Breast epithelium (tissue), 4 donors: Measurements from ENCODE around the gene KCNC1. TPM values are rescaled to one million over a fixed set of nuclear protein-coding genes. Genes with fewer than 3 reads are reported as not detected.

Source experiments
- DNase-seq, 2 donors: peaks; one replicate each; pipeline ENCODE4 v3.0.0-alpha.2; 2019; ENCODE audit warnings: low spot score in 2 of 2
- H3K27ac ChIP-seq, 2 donors: fragments of 200-600 bp; sonication (generic) in 1 of 2; one replicate each; pipeline ENCODE4 v1.5.1; 2016 to 2019; ENCODE audit warnings: mild to moderate bottlenecking in 1 of 2
- H3K27me3 ChIP-seq, 2 donors: fragments of 200-600 bp; sonication (generic) in 1 of 2; one replicate each; pipeline versions ENCODE4 v1.5.1 to v1.6.0; 2017 to 2019; ENCODE audit warnings: control low read depth in 1 of 2, mild to moderate bottlenecking in 1 of 2
- H3K36me3 ChIP-seq: fragments of 200-600 bp; one replicate; pipeline ENCODE4 v1.5.1; 2019
- H3K4me1 ChIP-seq, 2 donors: fragments of 200-600 bp; sonication (generic); one replicate each; pipeline ENCODE4 v1.5.1; 2016 to 2019; ENCODE audit warnings: control low read depth in 1 of 2
- H3K4me3 ChIP-seq, 3 donors: fragments of 200-600 bp; sonication (generic); 1 replicate in 2 of 3; 2 replicates in 1 of 3; pipeline ENCODE4 v1.5.1; 2016 to 2019; ENCODE audit warnings: mild to moderate bottlenecking in 3 of 3, moderate library complexity in 2 of 3
- H3K9me3 ChIP-seq, 2 donors: fragments of 200-600 bp; sonication (generic) in 1 of 2; one replicate each; pipeline ENCODE4 v1.5.1; 2016 to 2019; ENCODE audit warnings: control low read depth in 1 of 2
- CTCF ChIP-seq, 3 donors: fragments of 450-650 bp; IDR thresholded peaks; one replicate each; pipeline ENCODE4 v1.5.1; 2016 to 2017; ENCODE audit warnings: antibody characterized with exemption in 3 of 3, mild to moderate bottlenecking in 3 of 3, moderate library complexity in 3 of 3
- POLR2A ChIP-seq: fragments of 450-650 bp; IDR thresholded peaks from one replicate; pipeline ENCODE4 v1.6.1; 2016; ENCODE audit warnings: antibody characterized with exemption, mild to moderate bottlenecking, moderate library complexity
- POLR2AphosphoS5 ChIP-seq, 3 donors: sonication (generic); formaldehyde crosslinking; IDR thresholded peaks; one replicate each; pipeline ENCODE4 v1.6.1; 2017; ENCODE audit warnings: antibody characterized with exemption in 3 of 3
- intact Hi-C: fragments of 100-400 bp; cut with DNase I; formaldehyde crosslinking; loops from one replicate; pipeline ENCODE4 v1.15.1; 2023; ENCODE audit warnings: low total_unique reads
- total RNA-seq, 3 donors: library from RNA; depleted of rRNA; stranded (reverse); fragments of >200 nt; gene quantifications; one replicate each; pipeline ENCODE4 v1.1.0, GENCODE V29; 2016

KCNC1 gene
- total RNA-seq, 3 donors from 2014 or later = 0.15 TPM; not detected in 2

GRCh38 chr11:17803754-17804334, 69.3 kb downstream of the KCNC1 start:
- no peaks in the 10 kb centered on the region for H3K9me3 ChIP-seq
- DNase-seq = no peak
- H3K4me1 ChIP-seq = no peaks in the 10 kb centered on the region
- no peak overlapping the region for H3K4me3 ChIP-seq
- intact Hi-C loops = no loop called here
- no peak overlapping the region for H3K27ac ChIP-seq
- H3K27me3 ChIP-seq = no peaks in the 10 kb centered on the region
- no peaks in the 10 kb centered on the region for H3K36me3 ChIP-seq
- TF ChIP-seq CTCF (IDR thresholded peaks at IDR 0.05) = no peak
- no peak for TF ChIP-seq POLR2AphosphoS5 (IDR thresholded peaks at IDR 0.05)
- no peak for TF ChIP-seq POLR2A

DNA sequence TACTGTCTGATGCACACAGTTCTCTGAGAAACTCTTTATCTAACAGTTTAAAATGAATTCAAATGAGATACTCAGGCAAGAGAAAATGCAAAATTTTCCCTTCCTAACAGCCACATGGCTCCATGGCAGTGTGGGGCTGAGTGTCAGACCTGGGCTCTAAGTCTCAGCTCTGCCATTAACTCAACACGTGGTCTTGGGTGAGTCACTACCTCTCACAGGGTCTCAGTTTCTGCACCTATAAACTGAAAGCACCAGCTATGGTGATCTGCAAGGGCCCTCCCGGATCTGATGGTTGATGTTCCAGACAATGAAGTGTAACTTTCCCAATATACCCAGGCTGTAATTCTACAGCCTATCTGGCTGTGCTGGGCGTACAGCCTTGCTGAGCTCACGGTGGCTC, 70.5 kb downstream of the KCNC1 start:
- intact Hi-C loops = no loop called here
- DNase-seq = no peak
- Histone ChIP-seq H3K4me3 (no peak overlapping the region), H3K27ac (no peak overlapping the region), H3K36me3 (no peaks in the 10 kb centered on the region), H3K4me1 (no peaks in the 10 kb centered on the region), H3K27me3 (no peaks in the 10 kb centered on the region), H3K9me3 (no peaks in the 10 kb centered on the region)
- TF ChIP-seq CTCF (IDR thresholded peaks at IDR 0.05) = no peak
- no peak for TF ChIP-seq POLR2A
- no peak for TF ChIP-seq POLR2AphosphoS5 (IDR thresholded peaks at IDR 0.05)

- intact Hi-C loops = no loop called here
- no peaks in the 10 kb centered on the region for H3K27me3 ChIP-seq
- DNase-seq = no peak
- no peak overlapping the region for H3K27ac ChIP-seq
- no peaks in the 10 kb centered on the region for H3K9me3 ChIP-seq
- peaks cover 0 to 1% of the 10 kb centered on the region in 2 donors for H3K4me1 ChIP-seq
- TF ChIP-seq CTCF (IDR thresholded peaks at IDR 0.05) (no peak), POLR2A (no peak), POLR2AphosphoS5 (IDR thresholded peaks at IDR 0.05) (no peak)
- H3K4me3 ChIP-seq = no peak overlapping the region
- no peaks in the 10 kb centered on the region for H3K36me3 ChIP-seq
Measured at GRCh38 chr11:17805873-17806272, 71.3 kb downstream of the KCNC1 start.

GRCh38 chr11:17807034-17807433, 72.5 kb downstream of the KCNC1 start:
- no peak for TF ChIP-seq POLR2A
- no peak for TF ChIP-seq CTCF (IDR thresholded peaks at IDR 0.05)
- no peak for TF ChIP-seq POLR2AphosphoS5 (IDR thresholded peaks at IDR 0.05)
- Histone ChIP-seq H3K4me1 (peaks cover 0 to 8% of the 10 kb centered on the region in 2 donors), H3K4me3 (no peak overlapping the region), H3K36me3 (no peaks in the 10 kb centered on the region), H3K27ac (no peak overlapping the region), H3K9me3 (no peaks in the 10 kb centered on the region), H3K27me3 (no peaks in the 10 kb centered on the region)
- intact Hi-C loops = no loop called here
- no peak for DNase-seq

DNA sequence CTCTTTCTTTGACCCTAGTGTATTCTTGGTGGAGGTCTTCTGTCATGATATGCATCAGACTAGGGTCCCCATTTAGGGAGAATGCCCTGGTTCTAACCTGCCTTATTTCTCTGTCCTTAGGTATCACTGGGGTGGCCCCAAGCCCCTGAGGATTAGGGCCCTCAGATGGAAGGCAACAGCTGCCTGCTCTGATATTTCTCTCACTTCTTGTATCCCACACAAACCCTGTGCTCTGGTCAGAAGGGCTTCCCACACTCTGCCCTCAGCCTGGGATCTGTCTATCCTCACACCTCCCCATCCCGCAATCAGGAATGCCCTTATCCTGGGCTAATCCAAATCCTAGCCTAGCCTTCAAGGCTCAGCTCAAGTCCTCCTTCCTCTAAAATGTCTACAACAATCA, 75.5 kb downstream of the KCNC1 start:
- intact Hi-C loops = no loop called here
- peaks cover 0 to 29% of the 10 kb centered on the region in 2 donors for H3K4me1 ChIP-seq
- DNase-seq = no peak
- H3K27me3 ChIP-seq = no peaks in the 10 kb centered on the region
- no peak overlapping the region for H3K4me3 ChIP-seq
- TF ChIP-seq POLR2A (no peak), POLR2AphosphoS5 (IDR thresholded peaks at IDR 0.05) (no peak), CTCF (IDR thresholded peaks at IDR 0.05) (no peak)
- H3K9me3 ChIP-seq = no peaks in the 10 kb centered on the region
- H3K27ac ChIP-seq = no peak overlapping the region
- no peaks in the 10 kb centered on the region for H3K36me3 ChIP-seq
